Stimulated activated CD4-positive, alpha-beta T cell treated with anti-CD3 and anti-CD28 coated beads, Interleukin-12 subunit alpha, Interleukin-12 subunit beta, amount 100 ng/mL, for 4 hours (primary cell): ENCODE data around the gene HCRTR1.

Experiments used
- DNase-seq: peaks from one replicate; pipeline ENCODE4 v3.0.0-alpha.2; 2020

The HCRTR1 gene

DNA sequence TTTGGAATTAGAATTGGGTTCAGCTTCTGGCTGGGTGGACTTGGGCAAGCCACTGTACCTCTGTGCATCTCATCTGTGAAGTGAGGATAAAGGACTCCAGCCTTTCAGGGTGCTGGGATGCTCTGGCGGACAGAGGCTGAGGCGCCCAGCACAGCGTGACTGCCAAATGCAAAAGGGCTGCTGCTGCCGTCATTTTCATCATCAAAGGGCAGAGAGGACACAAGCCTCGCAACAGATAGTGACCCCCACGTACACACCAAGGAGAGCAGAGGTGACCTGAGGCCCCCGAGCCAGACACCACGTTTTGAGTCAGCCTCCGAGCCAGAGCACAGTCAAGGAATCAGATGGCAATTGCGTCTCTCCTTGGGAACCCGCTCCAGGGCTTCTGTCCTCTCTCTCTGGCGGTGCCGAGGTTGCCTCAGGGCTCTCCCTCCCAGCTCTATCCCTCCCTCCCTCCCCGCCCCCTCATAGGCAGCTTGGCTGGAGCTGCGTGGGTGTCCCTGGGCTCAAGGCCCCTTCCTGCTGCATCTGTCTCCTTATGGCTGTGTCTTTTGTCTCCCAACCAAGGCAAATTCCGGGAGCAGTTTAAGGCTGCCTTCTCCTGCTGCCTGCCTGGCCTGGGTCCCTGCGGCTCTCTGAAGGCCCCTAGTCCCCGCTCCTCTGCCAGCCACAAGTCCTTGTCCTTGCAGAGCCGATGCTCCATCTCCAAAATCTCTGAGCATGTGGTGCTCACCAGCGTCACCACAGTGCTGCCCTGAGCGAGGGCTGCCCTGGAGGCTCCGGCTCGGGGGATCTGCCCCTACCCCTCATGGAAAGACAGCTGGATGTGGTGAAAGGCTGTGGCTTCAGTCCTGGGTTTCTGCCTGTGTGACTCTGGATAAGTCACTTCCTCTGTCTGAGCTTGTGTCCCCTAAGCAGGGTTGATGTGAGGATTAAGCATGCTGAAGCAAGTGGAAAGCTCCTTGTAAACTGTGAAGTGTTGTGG is 9.0 kb downstream of the HCRTR1 start:
- no peak for DNase-seq

DNA sequence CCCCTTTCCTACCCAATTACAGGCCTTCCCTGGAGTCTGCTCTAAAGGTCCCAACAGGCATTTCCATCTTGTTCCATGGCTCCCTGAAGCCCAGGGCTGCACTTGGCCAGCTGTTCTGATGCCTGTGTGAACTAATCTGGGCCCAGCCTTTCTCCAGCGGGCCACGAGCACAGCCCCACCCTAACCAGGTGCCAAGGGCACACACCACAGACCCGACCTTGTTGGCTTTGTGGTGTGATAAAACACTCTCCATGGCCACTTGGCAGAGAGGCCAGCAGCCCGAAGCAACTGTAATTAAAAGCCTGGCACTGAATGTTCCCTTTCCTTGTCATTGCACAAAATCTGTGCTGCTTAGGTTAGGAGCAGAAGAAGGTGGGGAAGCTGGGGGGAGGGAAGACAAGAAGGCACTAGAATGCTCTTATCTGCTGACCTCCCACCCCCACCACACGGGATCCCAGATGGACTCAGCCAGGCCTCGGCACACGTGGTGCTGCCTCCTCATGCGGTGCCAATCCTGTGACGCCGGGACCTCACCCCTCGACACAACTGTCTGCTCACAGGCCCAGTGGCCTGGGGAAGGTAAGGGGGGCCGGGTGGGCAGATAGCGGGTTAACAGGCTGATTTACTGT is 9.9 kb downstream of the HCRTR1 start:
- no peak for DNase-seq

DNA sequence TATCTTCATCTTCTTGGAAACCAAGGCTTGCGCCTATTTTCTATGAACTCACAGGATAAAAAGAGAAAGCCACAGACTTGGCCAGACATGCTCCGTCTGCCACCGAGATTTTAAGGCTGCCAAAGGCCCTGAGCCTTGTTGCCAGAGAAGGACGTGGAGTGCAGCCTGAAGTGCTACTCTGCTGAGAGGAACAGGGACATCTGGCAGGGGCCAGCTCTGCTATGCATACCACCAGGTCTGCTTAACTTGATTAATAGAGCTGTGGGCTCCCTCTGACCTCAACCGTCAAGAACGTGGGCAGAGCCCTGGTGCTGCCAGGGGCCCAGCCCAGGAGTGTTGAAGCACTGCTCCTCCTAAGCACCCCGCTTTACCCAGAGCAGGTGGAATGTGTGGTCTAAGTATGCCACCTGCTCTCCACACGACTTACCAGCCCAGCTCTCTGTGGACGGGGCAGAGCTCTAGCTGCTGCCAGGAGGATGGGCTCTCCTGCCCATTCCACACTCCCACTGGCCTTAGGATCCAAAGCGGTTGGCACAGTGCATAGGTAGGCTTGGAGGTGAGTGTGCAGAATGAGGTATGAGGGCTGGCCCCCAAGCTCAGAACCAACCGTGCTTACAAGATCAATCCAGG is 10.6 kb downstream of the HCRTR1 start:
- no peak for DNase-seq

DNA sequence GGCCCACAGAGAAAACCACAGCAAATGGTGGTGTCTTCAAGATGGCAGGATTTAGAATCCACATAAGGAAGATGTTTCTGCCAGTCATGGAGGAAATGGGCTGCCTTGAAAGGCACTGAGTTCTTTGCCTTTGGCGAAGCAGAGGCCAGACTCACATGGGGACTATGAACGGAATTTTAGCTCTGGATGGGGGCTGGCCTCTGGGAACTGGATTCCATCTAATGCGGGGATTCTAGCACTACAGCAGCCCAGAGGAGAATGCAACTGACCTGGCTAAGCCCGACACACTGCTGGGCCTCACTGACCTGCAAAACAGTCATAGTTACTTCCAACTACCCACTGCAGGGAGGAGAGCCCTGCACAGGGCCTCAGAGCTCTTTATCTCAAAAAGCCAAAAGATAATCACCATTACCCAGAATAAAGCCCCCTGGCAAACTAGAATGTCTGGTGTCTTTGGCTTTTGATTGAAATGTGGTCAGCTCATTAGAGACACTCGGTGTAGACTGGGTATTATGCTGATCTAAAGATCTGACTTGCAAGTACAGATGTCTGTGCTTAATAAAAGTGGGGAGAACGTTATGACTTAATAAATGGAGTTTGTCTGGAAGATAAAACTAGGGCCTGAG is 11.6 kb downstream of the HCRTR1 start:
- DNase-seq = no peak

DNA sequence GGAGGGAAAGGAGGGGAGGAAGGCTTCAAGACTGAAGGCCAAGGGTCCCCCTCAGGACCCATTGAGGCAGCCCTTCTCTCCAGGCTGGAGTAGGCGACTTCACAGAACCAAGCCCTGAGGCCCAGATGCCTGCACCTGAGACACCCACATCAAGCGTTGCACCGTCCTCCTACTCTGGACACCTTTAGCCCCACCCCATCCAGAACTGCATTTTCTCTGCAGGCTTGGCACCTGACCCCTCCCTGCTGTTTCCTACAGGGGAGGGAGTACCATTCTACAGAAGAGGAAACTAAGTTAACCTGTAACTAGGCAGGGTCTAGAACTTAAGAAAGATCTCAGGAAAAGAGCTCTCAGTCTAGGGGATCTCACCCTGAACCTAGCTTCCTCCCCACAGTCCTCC is 15.2 kb downstream of the HCRTR1 start:
- no peak for DNase-seq

DNA sequence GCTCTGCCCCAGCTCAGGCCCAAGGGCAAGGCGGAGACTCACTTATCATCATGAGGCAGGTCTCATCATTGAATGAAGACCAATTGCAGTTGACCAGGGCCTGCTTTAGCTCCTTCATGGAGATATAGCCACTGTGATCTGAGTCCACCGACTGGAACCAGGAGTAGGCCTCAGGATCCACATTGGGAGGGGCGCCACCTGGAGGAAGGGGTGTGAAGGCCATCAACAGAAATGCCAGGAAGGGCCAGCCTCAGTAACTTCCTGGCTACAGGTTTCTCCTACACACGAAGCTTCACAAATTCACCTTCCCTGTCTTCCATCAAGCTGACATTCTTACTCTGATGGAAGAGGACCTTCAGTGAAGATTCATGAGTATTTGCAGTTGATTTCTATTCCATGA is 15.6 kb downstream of the HCRTR1 start:
- DNase-seq = peak; percentile 17

DNA sequence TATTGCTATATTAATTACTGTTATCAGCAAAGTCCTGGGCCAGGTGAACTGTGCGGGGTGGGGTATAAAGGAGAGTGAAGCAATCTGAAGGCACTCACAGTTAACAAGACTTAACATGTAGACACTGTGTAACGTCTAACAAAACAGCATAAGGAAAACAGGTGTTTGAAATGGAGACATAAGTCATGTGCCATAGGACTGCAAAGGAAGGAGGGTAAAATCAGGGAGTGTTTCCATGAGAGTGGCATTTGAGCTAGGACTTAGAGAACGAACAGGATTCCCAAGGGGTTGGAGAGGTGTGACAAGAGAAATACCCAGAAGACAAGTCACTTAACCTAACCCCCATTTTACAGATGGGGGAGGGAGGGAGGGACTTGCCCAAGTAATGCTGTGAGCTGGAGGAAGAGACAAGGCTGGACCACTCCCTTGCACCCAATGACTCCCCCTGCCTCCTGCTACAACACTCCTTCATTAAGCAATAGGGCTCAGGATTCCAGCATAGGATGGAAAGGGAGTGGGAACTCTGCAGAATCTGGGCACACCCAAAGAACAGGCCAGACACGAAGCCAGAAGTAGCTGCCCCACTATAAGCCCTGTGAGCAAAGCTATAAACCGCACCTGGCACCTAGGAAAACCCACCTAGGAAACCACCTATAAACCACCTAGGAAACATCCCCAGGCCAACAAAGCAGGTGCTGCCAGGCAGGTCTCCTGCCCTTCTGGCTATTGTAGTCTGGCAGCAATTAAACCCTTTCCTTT is 20.6 kb downstream of the HCRTR1 start:
- no peak for DNase-seq

DNA sequence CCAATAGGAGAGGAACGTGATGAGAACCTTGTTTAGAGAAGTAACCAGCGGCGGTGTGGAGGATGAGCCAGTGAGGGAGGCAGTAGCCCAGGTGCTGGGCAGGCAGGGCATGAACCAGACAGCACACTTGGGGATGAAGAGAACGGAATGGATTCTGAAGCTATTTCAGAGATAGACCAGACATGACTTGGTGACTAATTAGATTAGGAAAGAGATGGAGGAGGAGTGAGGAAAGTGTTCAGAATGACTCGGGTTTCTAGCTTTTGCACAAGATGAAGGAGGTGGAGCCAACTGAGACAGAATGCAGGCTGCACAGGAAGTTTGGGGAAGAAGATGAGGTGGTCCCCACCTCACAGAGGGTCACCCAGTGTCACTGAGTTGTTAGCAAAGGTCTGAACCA is 22.1 kb downstream of the HCRTR1 start:
- DNase-seq = no peak

DNA sequence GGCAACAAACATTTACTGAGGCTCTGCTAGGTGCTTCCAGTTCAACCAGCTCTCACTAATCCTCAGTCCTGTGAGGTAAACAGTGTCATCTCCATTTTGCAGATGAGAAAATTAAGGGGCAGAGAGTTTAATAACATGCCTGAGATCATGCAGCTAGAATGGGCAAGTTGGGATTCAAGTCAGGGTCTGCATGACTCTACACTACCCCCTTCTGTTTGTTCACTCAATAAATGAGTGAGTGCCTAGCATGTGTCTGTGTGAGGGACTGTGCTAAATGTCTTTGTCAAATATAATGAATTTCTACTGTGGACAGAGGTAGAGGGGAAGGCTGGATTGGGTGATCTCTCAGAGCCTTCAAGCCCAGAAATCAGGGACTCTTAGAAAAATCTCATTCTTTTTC is 22.7 kb downstream of the HCRTR1 start:
- DNase-seq = no peak

DNA sequence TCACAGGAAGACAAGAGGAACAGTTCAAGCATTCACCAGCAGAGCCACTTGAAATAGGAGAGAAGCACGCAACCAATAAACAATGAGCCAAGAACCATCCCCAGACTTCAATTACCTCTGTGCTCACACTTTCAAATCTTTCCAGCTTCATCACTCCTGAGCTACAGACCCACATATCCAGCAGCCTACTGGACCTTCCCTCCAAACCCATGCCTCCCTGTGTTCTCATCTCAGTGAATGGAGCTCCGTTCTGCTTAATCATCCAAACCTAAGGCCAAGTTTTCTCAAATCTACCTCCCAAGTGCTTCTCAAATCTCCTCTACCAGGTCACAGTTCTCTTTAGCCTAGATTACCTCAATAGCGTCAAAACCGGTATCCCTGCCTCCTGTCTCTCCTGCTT is 23.5 kb downstream of the HCRTR1 start:
- no peak for DNase-seq

DNA sequence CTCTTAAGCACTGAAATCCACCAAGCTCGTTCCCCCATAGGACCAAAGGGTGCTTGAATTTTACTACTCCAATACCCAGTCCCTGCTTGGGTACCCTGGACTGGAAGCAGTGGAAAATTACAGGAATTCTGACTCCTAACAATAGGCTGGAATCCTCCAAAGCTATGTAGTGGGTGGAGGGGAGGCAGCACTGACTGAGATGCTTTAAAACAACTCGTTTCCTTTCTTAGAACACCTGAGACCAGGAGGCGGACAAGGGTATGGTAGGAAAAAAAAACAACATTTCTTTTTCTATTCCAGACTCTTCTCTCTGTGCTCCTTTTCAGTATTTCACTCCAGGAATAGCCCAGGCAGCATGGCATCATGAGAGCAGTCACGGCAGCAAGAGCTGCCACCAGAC is 24.9 kb downstream of the HCRTR1 start:
- no peak for DNase-seq

DNA sequence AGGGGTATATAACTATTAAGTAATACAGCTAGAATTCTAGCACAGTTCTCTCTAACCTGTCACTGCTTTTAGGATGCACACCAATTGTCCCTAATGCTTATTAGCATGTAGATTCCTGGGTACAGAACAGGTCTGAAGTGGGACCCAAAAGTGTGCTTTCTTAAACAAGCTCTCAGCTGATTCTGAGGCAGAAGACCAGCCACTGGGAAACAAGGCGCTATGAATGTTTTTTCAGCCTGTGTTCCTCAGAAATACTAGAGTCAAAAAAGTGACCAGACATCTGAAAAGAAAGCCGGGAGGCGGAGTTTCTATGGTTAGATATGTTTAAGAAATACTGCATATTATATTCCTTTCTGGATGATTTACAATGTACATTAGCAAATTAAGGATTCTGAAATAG is 25.4 kb downstream of the HCRTR1 start:
- DNase-seq = no peak

DNA sequence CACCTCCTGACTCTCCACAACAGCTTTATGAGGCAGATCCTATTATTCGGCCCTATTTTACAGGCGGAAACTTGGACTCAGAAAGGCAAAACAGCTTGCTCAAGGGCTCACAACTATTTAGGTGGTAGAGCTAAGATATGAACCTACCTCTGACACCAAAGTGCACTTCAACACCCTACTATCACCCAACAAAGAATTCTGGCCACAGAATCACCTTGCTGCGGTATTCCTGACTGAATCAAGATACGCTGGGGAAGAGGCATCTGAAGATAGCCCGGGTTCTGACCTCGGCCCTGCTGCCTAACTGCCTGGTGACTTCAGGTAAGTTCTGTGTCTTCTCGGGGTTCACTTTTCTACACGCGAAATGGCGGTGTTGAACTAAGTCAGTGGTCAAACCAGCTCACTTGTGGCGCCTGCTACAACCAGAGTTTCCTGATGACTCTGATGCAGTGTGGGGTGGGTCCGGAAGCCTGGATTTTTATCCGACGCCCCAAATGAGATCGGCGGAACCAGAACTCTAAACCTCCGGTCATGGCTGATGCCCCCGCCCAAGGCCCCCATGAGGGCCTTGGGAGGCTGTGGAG is 26.6 kb downstream of the HCRTR1 start:
- no peak for DNase-seq

DNA sequence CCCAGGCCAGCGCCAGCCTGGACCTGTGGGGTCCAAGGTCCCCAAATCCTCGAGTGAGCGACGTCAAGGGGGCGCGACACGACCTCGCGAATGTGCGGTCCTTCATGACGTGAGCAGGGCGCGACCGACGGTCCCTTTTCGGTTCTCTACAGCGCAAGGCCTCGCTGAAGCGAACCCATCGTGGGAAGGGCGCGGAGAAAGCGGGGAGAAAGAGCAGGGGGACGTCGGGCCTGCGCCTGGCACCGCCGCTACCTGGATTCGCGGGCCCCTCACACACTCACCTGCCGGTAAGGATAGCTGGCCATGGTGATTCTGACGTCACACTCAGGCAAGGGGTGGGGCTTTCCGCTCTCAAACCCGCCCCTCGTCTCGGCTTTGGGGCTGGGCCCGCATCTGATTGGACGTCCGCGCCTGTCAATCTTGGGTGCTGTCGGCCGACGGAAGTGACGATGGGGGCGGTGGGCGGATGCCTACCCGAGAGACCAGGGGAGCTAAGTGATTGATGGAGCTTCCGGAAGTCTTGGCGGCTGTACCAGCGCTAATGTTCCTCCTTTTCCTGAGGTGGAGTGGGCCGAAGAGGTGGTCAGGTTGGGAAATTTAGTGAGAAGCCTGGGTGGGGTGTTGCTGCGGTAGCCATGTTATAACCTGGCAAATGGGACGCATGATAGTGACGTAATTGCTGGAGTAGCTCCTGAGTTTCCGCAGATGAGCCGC is 27.2 kb downstream of the HCRTR1 start, which contains the start of gene PEF1:
Gene PEF1 (minus strand): TSS at position 317 of the 714 bp plus-strand sequence. CDS start 12 bp downstream, at position 305.
- DNase-seq = peak; percentile 99

DNA sequence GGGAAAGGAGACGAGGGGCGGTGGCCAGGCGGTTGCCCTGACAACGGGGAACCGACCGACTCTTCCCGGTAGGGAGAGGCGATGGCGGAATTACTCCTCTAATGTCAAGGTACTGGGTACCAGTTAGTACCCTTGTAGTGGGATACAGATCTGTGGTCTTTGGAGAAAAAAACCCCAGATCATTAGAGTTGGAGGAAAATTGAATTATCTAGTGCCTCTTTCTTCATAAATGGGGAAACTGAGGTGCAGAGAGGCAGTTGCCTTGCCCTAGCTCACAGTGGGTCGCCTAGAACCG is 27.7 kb downstream of the HCRTR1 start:
- no peak for DNase-seq

DNA sequence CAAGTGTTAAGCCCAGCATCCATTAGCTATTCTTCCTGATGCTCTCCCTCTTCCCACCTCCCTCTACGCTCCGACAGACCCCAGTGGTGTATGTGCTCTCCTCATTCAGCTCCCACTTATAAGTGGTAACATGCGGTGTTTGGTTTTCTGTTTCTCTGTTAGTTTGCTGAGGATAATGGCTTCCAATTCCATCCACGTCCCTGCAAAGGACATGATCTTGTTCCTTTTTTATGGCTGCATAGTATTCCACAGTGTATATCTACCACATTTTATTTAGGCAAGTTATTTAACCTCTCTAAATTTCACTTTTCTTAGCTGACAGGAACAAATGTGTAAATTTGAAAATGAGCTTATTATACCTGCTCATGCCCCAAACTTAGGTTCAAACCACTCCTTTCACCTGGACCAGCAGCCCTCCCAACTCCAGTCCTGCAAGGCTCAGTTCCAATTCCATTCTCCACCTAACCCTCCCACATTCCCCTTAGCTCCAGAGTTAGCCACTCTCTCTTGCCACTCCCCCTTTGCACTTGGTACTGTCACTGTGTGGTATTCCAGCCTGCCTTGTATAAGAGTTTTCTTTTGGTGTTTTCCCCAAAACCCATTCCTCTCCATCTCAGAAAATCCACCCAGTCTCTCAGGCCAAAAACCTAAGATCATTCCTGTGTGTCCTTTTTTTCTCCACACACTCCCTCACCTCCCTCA is 28.9 kb downstream of the HCRTR1 start:
- DNase-seq = no peak

DNA sequence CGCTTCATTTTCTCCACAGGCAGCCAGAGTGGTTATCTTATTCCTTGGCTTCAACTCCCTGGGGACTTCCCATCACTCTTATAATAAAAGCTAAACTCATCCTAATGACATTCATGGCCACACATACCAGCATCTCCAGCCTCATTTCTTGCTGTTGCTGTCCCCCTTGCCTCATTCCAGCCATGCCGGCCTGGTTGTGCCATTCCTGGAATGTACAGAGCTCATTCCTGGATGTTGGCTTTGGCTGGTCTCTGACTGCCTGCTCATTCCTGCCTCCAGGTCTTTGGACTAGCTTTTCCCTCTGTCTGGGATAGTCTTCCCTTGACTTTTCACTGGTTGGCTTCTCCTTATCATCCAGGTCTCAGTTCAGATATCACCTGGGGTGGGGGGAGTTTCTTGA is 29.6 kb downstream of the HCRTR1 start:
- DNase-seq = no peak

DNA sequence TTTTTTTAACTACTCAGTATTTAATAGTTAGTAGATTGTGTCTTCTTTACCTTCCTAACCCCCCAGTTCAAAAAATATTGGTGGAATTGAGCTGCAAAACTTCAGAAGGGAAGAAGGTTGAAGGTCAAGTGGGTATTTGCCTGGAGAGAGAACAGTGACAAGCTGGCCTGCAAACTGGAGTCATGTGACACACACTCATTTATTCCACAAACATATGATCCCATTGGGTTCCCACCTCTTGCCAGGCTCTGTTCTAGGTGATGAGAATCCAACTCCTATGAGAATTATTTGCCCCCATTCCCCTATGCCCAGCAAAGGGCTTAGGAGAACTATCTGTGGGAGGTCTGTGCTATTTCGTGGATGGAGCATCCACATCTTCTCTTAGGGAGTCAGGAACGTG is 30.7 kb downstream of the HCRTR1 start:
- no peak for DNase-seq

DNA sequence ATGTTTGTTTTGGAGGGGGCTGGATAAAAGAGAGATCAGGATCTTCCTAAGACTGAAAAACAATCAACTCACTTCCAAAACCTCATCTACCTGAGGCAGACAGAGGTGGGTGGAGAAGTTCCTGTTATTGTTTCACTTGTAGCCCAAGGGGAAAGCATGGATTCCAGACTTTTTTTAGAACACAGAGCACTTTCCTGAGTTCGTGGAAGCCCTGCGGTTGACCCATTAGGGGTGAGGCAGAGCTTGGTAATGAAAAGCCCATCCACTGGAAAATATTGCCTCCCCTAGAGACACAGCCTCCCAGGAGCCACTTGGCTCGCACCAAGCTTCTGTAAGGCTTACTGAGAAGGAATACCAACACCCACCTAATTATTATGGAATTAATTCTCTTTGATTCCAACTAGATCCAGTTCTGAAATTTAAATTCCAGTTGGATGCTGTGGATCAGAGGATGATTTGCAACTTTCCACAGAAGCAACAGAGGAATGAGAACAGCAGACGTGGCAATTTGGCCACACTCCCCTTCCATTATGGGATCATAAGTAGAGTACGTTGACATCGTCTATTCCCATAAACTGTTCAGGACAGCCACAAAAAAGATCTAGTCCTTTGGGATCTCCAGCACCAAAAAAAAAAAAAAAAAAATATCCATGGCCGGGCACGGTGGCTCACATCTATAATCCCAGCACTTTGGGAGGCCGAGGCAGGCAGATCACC is 31.3 kb downstream of the HCRTR1 start:
- no peak for DNase-seq
